ENCODE measurements around the gene UHRF2.
"Not testable (repeated sequence)": the region's sequence is repeated elsewhere in the genome, so short reads cannot be mapped to it uniquely, and the experiment has no call there.

DNA sequence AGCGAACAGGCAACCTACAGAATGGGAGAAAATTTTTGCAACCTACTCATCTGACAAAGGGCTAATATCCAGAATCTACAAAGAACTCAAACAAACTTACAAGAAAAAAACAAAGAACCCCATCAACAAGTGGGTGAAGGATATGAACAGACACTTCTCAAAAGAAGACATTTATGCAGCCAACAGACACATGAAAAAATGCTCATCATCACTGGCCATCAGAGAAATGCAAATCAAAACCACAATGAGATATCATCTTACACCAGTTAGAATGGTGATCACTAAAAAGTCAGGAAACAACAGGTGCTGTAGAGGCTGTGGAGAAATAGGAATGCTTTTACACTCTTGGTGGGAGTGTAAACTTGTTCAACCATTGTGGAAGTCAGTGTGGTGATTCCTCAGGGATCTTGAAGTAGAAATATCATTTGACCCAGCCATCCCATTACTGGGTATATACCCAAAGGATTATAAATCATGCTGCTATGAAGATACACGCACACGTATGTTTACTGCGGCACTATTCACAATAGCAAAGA, 31.5 kb upstream of the UHRF2 start:
- TF ChIP-seq EZH2 (IDR thresholded peaks at IDR 0.05; ENCODE audit: low read length, unreplicated experiment); CTCF (conservative IDR thresholded peaks at IDR 0.05; ENCODE audit: low read depth, low read length); EZH2phosphoT487 (IDR thresholded peaks at IDR 0.05; ENCODE audit: borderline replicate concordance, low read length): not testable (repeated sequence)
